ENCODE data around the gene TRPV3.

The TRPV3 gene

DNA sequence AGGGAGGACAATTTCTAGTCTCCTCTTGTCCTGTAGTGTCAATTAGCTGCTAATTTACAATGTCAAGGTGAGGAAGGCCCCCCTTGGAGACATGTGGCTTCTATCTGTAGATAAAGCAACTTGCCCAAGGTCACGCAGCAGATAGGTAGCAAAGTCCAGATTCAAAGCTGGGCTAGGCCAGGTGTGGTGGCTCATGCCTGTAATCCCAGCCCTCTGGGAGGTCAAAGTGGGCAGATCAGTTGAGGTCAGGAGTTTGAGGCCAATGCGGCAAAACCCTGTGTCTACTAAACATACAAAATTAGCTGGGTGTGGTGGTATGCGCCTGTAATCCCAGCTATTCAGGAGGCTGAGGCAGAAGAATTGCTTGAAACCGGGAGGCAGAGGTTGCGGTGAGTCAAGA, 11.1 kb downstream of the TRPV3 start:
- no peak for DNase-seq

DNA sequence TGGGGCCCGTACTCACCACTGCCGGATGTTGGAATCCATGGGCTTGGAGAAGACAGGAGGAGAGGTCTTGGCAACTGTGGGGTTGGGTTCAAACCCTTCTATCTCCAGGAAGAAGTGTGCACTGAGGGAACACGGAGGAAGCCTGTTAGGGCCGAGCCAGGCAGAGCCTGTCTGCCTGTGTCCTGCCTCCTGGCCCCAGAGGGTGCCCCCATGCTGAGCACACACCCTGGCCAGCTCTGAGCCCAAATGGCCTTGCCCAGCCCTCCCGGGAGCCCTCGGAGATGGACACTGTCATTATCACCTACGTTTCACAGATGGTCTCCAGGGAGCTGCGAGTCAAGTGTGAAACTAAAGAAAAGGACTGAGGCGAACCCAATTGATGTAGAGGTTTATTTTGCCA, 12.5 kb downstream of the TRPV3 start:
- no peak for DNase-seq

DNA sequence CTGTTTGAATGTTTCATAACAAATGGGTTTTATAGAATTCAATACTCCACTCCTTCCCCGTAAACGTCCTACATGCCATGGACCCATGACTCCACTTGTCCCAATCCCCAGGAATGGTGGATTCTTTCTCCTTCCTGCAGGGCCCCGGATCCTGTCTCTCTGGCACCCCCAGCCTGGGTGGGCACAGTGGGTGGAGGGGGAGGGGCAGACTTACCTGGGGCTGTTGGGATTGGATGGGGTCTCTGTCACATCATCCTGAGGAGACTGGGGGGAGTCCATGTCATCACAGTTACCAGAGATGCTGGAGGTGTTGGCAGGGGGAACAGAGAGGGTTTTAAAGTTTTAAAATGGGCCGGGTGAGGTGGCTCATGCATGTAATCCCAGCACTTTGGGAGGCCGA, 13.2 kb downstream of the TRPV3 start:
- DNase-seq: no peak

DNA sequence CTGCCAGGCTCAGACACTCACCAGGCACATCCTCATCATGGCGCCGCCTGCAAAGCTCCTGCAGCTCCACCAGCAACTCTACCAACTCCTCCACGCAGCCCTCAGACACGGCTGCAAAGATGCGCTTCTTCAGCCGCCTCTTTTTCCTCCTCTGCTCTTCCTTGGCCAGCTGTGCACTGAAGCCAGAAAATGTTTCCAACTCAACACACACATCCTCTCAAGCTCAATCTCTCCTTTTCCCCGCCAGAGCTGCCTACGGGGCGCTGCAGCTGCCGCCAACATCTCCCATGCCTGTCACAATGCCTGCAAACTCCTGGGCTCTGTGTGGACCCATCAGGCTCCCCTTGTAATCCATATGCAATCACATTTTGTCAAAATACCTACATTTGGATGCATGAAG, 14.2 kb downstream of the TRPV3 start:
- peak; percentile 61 for DNase-seq

DNA sequence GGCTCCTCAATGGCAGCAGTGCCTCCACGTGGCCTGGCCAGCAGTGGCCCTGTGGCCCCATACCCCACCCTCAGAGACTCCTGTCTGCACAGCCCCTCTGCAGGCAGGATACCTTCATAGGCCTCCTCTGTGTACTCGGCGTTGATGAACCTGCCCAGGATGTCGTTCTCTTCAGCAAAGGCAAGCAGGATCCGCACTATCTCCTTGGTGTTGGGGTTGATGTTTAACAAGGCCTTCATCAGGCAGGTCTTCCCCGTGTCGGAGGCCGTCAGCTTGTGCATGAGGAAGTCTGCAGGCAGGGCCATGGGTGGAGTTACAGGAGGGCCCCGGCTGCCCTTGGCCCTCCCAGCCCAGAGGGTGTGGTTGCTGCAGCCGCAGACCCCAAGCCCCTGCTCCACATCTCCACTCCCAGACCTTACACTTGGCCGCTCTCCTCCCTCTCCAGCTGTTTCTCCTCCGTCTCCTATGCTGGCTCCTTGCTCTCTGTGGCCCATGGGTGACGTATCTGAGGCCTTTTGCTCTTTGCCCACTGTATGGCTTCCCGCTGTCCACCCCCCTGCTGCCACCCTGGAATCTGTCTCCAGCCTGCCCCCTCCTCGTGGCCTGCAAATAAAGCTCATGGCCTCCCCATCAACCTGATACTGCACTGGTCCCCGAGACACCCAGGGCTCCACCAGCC, 15.1 kb downstream of the TRPV3 start:
- DNase-seq: no peak

DNA sequence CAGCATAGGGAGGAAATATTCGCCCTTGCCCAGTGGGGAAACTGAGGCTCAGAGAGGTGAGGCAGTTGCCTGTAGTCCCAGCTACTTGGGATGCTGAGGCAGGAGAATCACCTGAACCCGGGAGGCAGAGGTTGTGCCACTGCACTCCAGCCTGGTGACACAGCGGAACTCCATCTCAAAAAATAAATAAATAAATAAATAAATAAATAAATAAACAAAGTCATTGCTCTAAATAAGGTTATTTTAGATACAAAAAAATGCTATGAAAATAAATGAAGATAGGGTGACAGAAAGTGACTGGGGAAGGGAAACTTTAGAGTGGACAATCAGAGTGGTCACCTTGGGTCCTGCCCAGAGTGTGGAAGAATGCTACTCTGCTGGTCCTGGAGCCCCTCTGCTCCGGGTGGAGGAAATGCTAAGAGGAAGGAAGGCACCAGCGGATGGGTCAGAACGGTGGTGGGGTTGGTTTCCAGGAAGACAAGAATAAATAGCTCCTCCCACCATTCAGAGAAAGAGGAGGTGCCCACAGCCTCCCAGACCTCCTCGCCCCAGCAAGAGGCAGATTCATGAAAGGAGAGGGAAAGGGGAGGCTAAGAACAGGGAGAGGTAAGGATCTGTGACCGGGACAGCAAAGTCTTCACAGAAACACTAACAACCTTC, 17.6 kb downstream of the TRPV3 start:
- no peak for DNase-seq

DNA sequence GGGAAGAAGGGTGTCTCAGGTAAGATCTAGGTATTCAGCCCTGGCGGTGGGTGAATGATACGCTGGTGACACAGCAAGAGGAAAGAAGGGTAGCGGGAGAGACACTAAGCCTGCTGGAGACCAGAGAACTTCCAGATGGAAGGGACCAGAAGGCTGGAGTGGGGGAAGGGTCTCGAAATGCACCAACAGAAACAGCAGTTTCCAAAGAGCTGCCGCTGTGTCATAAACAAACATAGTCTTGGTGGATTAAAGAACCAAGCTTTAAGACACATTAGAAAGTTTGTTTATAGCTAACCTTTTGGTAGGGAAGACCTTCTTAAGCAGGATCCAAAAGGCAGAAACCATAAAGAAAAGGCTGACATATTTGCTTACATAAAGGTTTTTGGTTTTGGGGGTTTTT, 20.9 kb downstream of the TRPV3 start:
- no peak for DNase-seq

DNA sequence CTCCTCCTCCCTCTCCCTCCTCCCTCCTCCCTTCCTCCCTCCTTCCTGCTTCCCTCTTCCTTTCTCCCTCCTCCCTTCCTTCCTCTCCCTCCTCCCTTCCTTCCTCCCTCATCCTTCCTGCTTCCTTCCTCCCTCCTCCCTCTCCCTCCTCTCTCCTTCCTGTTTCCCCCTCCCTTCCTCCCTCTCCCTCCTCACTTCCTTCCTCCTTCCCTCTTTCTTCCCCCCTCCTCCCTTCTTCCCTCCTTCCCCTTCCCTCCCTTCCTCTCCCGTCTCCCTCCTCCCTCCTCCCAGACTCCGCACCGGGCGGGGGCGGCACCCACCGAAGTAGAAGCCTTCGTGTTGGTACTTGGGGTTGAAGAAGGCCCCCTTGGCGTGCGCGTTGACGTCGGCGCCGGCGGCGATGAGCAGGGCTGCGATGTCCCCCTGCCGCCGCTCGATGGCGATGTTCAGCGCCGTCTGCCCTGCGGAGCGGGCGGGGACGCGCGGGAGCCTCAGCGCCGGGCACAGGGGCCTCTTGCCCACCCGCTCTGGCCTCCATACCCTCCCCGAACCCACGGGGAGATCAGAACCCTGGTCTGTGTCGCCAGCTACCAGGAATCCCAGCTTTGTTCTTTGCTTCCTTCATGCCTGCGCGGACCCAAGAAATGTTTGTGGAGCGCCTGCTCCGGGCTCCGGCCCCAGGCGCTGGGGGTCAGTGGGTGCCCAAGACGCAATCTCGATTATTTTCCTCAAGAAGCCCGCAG, 22.2 kb downstream of the TRPV3 start:
- DNase-seq: peak; percentile 92

DNA sequence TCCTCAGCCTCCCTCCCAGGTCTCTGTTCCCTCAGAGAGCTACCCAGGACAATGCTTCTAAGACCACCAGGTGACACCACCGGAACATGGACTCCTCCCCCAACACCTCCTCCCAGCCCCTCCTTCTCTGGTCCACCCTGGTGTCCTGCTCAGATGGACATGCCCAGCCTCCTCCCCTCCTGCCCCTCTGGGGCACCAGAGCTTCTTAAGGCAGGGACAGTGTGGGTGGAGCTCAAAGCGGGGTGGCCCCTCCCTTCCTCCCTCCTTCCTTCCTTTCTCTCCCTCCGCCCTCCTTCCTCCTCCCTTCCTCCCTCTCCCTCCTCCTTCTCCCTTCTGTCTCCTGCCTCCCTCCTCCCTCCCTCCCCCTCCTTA, 22.7 kb downstream of the TRPV3 start:
- DNase-seq: peak; percentile 40

DNA sequence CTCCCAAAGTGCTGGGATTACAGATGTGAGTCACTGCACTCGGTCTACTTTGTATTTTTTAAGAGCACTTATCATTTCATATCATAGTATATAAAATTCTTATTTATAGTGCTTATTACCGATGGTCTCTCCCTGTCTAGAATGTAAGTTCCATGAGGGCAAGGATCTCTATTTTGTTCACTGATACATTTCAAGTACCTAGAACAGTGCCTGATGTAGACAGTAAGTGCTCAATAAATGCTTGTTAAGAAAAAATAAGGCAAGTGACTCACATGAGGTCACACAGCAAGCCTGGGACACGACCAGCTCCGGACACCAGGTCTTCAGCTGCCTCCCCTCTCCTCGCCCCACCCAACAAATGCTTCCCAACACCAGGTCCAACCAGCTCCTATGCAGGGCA, 23.9 kb downstream of the TRPV3 start:
- DNase-seq: no peak

DNA sequence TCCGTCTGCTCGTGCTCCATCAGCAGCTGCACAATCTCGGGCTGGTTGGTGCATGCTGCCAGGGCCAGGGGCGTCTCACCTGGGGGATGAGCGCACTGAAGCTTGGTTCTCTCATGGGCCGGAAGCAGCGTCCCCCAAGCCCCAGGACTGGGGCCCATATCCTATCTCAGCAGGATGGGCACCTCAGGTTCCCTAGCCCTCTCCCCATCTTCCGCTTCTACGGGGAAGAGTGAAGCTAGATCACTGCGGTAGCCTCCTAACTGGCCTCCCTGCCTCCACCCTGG, 24.8 kb downstream of the TRPV3 start:
- DNase-seq: no peak

DNA sequence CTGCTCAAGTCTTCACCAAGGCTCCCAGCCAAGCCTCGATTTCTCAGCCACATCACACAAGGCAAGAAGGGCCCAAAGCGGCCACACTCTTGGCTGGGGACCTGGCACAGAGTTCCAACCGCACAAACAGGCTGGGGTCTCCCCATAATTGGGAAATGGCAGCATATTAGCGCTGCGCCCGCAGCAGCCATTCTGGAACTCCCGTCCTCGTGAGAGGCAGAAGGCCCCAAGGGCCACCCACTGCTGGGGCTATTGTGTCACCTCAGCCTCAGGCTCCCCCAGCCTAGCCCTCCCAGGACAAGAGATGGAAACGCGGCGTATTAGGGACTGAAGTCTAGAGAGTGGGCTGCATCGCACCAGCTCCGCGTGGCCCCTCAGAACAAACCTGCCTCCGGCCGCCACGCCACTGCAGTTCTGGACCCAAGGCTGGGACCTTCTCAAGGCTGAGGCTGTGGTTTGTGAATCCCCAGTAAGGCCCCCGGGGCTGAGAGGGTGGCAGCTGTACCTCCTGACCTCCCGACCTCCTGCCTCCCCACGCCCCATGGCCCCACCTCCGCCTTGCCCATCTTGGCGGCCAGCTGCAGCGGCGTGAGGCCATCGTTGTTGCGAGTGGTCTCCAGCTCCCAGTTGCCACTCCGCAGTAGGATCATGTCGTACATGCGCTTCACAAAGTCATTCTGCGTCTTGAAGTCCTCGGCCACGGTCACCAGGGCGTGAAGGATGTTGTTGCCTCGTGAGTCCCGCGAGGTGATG, 25.3 kb downstream of the TRPV3 start:
- DNase-seq: no peak

DNA sequence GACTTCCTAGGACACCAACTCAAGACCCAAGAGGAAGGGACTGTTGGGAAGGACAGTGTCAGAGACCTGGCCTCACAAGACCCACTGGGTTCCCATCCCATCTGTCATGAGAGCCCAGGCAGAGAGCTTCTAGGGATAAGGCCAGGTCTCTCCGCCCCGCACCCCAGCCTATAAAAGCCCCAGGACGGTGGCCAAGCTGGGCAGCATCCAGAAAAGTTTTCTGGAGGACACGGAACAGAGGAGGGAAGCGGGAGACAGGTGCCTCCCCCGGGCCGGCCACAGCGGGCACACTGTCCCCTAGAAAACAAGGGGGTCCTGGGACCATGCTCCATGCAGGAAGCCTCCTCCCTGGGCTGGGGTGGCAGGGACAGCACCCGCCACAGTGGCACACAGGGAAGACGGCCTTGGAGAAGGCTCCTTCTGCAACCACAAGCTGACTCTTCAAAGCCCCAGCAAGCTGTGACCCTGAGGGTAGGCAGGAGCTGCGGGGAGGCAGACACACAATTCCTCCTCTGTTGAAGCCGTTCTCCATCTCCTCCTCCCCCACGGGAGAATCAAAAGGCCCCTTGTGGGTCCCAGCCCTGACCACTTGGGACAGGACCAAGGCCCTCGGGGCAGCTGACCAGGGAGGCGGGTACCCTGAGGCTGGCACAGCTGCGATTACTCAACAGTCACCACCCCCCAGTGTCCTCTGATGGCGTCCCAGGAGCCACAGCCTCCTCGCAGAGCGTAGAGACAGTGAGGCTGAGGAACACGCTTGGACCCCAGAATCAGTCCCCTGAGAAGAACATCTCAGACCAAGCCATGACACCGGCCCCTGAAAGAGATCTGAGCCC, 26.1 kb downstream of the TRPV3 start:
- no peak for DNase-seq

DNA sequence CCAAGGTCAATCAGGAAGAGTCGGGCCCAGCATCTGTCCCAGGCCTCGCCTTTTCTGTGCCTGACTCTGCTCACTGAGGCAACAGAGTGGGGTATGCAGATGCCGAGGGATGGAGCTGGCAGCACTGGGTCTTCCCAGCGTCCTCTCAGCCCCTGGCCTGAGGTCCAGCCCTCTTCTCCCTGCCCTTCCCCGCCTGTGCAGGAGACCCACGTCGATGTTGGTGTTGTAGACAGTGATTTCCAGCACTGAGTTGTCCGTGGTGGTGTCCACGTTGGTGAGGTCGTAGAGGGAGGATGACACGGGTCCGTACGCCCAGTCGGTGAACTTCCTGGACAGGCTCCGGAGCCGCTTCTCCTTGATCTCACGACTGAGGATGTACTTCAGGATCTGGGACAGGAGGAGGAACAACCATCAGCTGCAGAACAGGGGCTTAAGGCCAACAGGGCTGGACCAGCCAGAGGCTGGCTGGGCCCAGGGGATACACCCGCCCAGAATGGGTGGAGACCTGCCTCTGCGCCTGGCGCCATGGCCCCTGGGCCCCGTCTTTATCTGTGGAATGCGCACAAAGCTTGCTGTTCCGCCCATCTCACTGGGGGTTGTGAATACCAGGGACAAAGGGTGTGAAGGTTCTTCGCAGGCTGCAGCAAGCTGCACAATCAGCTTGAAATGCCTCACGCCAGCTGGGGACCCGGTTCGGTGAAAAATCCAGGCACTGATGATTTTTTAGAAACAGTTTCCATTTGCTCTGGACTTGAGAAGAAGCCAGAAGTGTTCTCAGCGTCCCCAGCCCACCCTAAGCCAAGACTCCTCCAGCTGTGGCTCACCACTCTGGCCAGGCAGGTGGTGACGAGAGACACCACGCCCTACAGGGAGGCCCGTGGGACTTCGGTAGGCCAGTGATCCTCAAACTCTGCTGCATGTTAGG, 27.5 kb downstream of the TRPV3 start:
- DNase-seq: no peak

DNA sequence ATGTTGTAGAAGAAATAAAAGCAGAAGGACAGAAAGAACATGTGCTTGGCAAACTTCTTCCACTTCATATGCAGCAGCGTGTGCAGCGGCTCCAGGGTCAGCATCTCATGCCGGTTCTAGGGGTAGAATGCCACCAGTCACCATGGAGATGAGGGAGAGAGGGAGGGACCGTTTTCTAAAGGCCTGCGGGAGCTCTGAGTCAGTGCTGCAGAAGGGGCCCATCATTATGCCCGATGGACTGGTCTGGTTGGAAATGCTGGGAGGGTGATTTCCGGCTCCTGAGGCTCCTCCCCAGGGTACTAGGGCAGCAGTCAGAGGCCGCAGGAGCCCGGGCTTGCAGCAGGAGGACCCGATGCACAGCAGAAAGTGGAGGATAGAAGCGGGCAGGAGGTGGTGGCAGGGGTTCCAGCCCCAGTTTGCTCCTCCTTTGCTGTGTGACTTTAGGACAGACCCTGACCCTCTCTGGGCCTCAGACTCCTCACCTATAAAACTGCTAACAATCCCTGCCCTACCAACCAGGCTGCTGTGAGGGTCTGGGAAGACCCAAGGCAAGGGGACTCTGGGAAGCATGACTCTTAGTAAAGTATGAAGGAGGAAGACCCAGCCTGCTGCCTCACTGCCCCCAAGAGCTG, 28.6 kb downstream of the TRPV3 start:
- DNase-seq: no peak

DNA sequence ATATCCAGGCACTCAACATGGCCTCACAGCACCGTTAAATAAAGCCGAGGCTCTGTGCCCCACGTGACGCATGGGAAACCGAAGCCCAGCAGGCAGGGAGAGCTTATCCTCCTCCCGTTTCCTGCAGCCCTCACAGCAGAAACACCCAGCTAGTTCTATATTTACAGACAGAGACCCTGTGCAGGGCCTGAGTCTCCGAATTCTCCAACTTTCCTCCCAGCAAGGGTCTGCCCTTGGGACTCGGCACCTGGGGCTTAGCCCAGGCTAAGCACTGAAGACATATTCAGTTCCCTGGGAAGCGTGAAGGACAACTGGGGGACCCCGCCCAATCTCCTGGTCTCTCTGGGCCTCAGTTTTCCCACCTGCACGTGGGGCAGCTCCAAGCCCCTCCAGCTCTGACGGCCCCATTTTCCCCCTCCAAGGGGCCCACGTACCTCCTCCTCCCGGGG, 29.2 kb downstream of the TRPV3 start:
- no peak for DNase-seq

DNA sequence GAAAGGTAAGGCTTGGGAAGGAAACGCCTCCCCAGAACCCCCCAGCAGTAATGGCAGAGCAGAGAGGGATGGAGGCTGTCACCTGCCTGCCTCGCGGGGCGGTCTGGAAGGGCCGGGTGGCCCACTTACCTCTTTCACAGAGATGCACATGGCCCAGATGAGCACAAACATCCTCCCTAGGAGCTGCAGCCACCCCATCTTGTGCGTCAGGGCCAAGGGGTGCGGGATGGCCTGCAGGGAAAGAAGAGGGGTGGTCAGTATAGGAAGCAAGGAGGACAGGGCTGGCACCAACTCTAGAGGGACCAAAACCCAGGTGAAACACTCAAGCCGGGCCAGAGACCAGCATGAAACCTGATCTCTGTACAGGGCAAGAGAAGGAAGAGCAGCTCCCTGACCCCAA, 29.7 kb downstream of the TRPV3 start:
- no peak for DNase-seq

DNA sequence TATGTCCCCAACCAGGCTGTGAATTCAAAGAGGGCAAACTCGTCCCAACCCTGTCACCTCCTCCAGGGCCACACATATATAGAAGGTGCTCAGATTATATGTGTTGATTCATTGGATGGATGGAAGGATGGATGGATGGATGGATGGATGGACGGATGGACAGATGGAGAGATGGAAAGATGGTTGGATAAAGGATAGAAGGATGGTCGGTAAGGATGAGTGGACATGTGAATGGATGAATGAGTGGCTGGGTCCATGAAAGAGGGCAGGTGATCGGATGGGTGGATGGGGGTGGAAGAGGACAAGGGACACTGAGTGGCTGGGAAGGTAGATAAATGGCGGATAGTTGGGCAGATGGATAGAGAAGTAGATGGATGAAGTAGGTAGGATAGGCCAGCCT, 30.1 kb downstream of the TRPV3 start:
- DNase-seq: no peak

DNA sequence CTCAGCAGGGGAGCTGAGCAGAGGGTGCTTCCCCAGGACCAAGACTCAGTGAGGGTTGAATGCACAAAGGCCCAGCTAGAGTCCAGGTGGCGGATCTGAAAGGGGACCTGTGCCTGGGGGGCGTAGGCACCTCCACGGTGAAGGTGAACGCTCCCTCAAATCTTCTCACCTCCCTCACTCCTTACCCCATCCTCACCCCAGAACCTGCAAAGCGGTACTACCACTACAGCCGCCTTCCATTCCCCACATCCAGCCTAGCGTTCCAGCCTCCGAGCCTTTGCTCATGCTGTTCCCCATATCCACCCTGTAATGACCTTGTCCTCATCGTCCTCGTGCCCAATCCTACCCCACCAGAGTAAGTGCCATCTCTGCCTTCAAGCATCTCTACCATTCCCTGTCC, 30.6 kb downstream of the TRPV3 start:
- DNase-seq: no peak

DNA sequence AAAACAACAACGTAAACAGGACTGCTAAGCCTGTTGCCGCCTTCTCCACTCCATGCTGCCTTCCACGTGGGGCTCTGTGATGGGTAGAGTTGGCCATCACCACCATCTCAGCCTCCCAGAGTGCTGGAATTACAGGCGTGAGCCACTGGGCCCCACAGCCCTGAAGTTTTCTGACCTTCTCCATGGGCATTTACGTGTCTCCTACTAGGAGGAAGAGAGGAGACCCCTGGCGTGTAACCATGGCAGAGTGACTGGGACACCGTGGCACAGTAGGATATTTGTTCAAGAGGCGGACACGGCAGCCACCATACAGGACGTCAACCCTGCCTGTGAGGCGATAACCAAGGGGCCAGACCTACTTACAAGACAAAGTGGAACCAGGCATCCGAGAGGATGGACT, 31.1 kb downstream of the TRPV3 start:
- no peak for DNase-seq

DNA sequence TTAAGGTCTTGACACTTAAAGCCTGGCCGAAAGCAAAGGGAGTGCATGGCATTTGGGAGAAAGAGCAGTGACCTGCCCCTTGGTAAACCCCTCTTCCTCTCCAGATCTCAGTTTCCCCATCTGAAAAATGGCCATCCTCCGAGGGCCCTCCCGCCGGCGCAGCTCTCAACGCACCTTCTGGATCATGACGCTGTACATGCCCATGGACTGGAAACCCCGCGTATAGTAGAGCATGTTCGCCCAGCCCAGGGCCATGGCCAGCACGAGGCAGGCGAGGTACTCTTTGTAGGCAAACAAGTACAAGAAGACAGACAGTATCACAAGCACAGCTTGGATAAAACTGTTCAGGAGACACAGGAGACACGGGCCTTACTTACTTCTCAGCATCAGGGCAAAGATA, 33.6 kb downstream of the TRPV3 start:
- no peak for DNase-seq

Measured in retina (tissue), 1 donor.